Coronary artery (tissue), 2 donors: ENCODE measurements around the gene SPNS2.

Experiments used
- DNase-seq: peaks from one replicate; pipeline ENCODE4 v3.0.0-alpha.2; 2017; ENCODE audit warnings: low spot score
- H3K27ac ChIP-seq, 2 donors: fragments of 200-600 bp; sonication (generic); one replicate each; pipeline ENCODE4 v1.5.1; 2016 to 2019
- H3K4me3 ChIP-seq: fragments of 200-600 bp; sonication (generic); 2 replicates; pipeline ENCODE4 v1.5.1; 2016; ENCODE audit warnings: mild to moderate bottlenecking, moderate library complexity
- CTCF ChIP-seq: fragments of 200-600 bp; sonication (generic); IDR thresholded peaks from one replicate; pipeline ENCODE4 v1.5.1; 2019; ENCODE audit warnings: antibody characterized with exemption

The SPNS2 gene

GRCh38 chr17:4548061-4548461 is 49.4 kb downstream of the SPNS2 start:
- DNase-seq: no peak
- no peak for TF ChIP-seq CTCF
- Histone ChIP-seq H3K4me3 (no peak overlapping the region), H3K27ac (no peak overlapping the region)

GRCh38 chr17:4548721-4549531 is 50.2 kb downstream of the SPNS2 start:
- no peak for TF ChIP-seq CTCF
- Histone ChIP-seq H3K27ac (no peak overlapping the region), H3K4me3 (no peak overlapping the region)
- DNase-seq: no peak

- no peak for DNase-seq
- no peak overlapping the region for H3K27ac ChIP-seq
- no peak for TF ChIP-seq CTCF
- H3K4me3 ChIP-seq: no peak overlapping the region
Measured at GRCh38 chr17:4549781-4550533, 51.3 kb downstream of the SPNS2 start.

- no peak overlapping the region for H3K4me3 ChIP-seq
- TF ChIP-seq CTCF: no peak
- DNase-seq: no peak
- H3K27ac ChIP-seq: no peak overlapping the region
Measured at GRCh38 chr17:4550534-4551039, 51.9 kb downstream of the SPNS2 start.

- Histone ChIP-seq H3K4me3 (no peak overlapping the region), H3K27ac (no peak overlapping the region)
- no peak for TF ChIP-seq CTCF
- no peak for DNase-seq
Measured at GRCh38 chr17:4551141-4551540, 52.5 kb downstream of the SPNS2 start.

- no peak for DNase-seq
- no peak for TF ChIP-seq CTCF
- H3K4me3 ChIP-seq: no peak overlapping the region
- H3K27ac ChIP-seq: no peak overlapping the region
Measured at GRCh38 chr17:4551796-4552525, 53.3 kb downstream of the SPNS2 start.
